Mesendoderm (in vitro differentiated cells): Measurements from ENCODE around the gene BAIAP2. TPM values are rescaled to one million over a fixed set of nuclear protein-coding genes. Genes with fewer than 3 reads are reported as not detected.

Source experiments
- DNase-seq: peaks from one replicate; pipeline ENCODE4 v3.0.0; 2013
- H2AK5ac ChIP-seq: 2 replicates; pipeline ENCODE4 v1.6.1; 2013; ENCODE audit warnings: low read length, inconsistent platforms
- H2BK120ac ChIP-seq: 2 replicates; pipeline ENCODE4 v1.6.1; 2013; ENCODE audit warnings: low read depth, mild to moderate bottlenecking, low read length, moderate library complexity, mixed read lengths
- H2BK15ac ChIP-seq: replicated peaks from 2 replicates; pipeline ENCODE4 v1.6.1; 2013; ENCODE audit warnings: low read depth, mild to moderate bottlenecking, moderate library complexity
- H2BK5ac ChIP-seq: 2 replicates; pipeline ENCODE4 v1.6.1; 2013; ENCODE audit warnings: low read length, inconsistent platforms
- H3K18ac ChIP-seq: 2 replicates; pipeline ENCODE4 v1.6.1; 2013; ENCODE audit warnings: mild to moderate bottlenecking, low read length, mixed read lengths
- H3K23ac ChIP-seq: one replicate; pipeline ENCODE4 v1.6.1; 2013; ENCODE audit warnings: low read length
- H3K27ac ChIP-seq: 2 replicates; pipeline ENCODE4 v1.5.1; 2013; ENCODE audit warnings: low read depth, mild to moderate bottlenecking, inconsistent platforms, low read length, moderate library complexity
- H3K27me3 ChIP-seq: 2 replicates; pipeline ENCODE4 v1.6.1; 2013; ENCODE audit warnings: low read length, control low read depth, mild to moderate bottlenecking, inconsistent platforms; ENCODE audit not compliant: insufficient read depth, poor library complexity
- H3K36me3 ChIP-seq: 2 replicates; pipeline ENCODE4 v1.6.1; 2013; ENCODE audit warnings: low read length, inconsistent platforms; ENCODE audit not compliant: control insufficient read depth, insufficient read depth
- H3K4ac ChIP-seq: one replicate; pipeline ENCODE4 v1.6.1; 2013; ENCODE audit warnings: low read depth, mild to moderate bottlenecking, low read length, moderate library complexity
- H3K4me1 ChIP-seq: 2 replicates; pipeline ENCODE4 v1.6.1; 2013; ENCODE audit warnings: low read depth, low read length, inconsistent platforms; ENCODE audit not compliant: control insufficient read depth
- H3K4me2 ChIP-seq: 2 replicates; pipeline ENCODE4 v1.6.1; 2013; ENCODE audit warnings: low read length
- H3K4me3 ChIP-seq: 2 replicates; pipeline ENCODE4 v1.5.1; 2013; ENCODE audit warnings: mild to moderate bottlenecking, low read length
- H3K56ac ChIP-seq: one replicate; pipeline ENCODE4 v1.6.1; 2013; ENCODE audit warnings: low read length
- H3K79me1 ChIP-seq: 2 replicates; pipeline ENCODE4 v1.6.1; 2013; ENCODE audit warnings: low read length, inconsistent platforms
- H3K79me2 ChIP-seq: 2 replicates; pipeline ENCODE4 v1.6.1; 2013; ENCODE audit warnings: mild to moderate bottlenecking, low read length; ENCODE audit not compliant: control insufficient read depth, insufficient read depth
- H3K9ac ChIP-seq: 2 replicates; pipeline ENCODE4 v1.6.1; 2013; ENCODE audit warnings: low read length, inconsistent platforms
- H4K5ac ChIP-seq: one replicate; pipeline ENCODE4 v1.6.1; 2013; ENCODE audit warnings: low read length
- H4K8ac ChIP-seq: one replicate; pipeline ENCODE4 v1.6.1; 2013; ENCODE audit warnings: low read depth, mild to moderate bottlenecking, control low read depth, low read length, moderate library complexity
- WGBS: extraction: QIAGEN DNeasy Blood & Tissue Kit; methylation state at CpG from one replicate; pipeline ENCODE4 v1.1.7; 2013; ENCODE audit warnings: low lambda C conversion rate, missing lambda C conversion rate; ENCODE audit not compliant: insufficient coverage; ENCODE audit errors: extremely low coverage; 5-methylcytosine and 5-hydroxymethylcytosine counted together
- polyA plus RNA-seq, 2 experiments: library from polyadenylated mRNA; stranded (reverse); fragments of 200-250 nt; gene quantifications; one replicate each; pipeline ENCODE4 v1.2.3, GENCODE V29; 2013

Gene BAIAP2, protein sequence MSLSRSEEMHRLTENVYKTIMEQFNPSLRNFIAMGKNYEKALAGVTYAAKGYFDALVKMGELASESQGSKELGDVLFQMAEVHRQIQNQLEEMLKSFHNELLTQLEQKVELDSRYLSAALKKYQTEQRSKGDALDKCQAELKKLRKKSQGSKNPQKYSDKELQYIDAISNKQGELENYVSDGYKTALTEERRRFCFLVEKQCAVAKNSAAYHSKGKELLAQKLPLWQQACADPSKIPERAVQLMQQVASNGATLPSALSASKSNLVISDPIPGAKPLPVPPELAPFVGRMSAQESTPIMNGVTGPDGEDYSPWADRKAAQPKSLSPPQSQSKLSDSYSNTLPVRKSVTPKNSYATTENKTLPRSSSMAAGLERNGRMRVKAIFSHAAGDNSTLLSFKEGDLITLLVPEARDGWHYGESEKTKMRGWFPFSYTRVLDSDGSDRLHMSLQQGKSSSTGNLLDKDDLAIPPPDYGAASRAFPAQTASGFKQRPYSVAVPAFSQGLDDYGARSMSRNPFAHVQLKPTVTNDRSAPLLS
- 12.3 TPM for polyA plus RNA-seq (2013, experiment 1 of 2)
- polyA plus RNA-seq (2013, experiment 2 of 2) = 11.6 TPM

DNA sequence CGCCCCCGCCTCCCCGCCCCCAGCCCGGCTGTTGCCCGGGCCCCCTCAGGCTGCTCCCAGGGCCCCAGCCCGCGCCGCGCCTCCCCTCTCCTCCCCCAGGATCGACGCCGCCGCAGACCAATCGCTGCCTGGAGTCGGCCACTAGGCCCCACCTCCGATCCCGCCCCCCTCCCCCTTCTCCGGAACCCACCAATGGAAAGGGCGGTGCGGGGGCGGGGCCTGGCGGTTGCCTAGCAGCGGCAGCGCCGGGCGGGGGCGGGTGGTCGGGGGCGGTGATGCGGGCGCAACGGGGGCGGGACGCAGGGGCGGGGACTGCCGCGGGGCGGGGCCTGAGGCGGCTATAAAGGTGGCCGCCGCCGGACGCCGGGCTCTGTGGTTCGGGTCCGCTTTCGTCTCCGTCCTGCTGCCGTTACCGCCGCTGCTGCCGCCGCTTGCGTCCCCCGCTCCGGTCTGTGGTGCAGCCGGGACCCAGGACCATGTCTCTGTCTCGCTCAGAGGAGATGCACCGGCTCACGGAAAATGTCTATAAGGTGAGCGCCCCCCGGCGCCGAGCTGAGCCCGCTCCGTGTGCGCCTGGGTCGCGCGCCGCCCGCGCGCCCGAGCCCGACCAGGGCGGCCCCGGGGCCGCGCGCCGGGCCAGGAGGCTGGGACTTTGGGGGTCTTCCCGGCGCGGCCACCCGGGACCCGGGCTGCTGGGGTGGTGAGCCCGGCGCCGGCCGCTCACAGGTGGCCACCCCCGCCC, at the start of gene BAIAP2:
TSS of gene BAIAP2 (plus strand) at position 373 of the 742 bp plus-strand sequence. CDS start at position 477, 104 bp downstream.
- no peak within 1 kb of the TSS for H3K4ac ChIP-seq
- no CpG with 5 or more reads among the region's 92 CpGs for WGBS
- peak within 1 kb of the TSS; percentile 89 for H3K56ac ChIP-seq
- no peak within 1 kb of the TSS for H4K5ac ChIP-seq
- H3K4me3 ChIP-seq = peak within 1 kb of the TSS; percentile 82
- H3K4me1 ChIP-seq = no peaks in the 10 kb centered on the region
- no peaks in the 10 kb centered on the region for H3K27me3 ChIP-seq
- no peak within 1 kb of the TSS for H3K23ac ChIP-seq
- H3K9ac ChIP-seq = peak within 1 kb of the TSS; percentile 77
- H3K27ac ChIP-seq = no peak within 1 kb of the TSS
- no peak within 1 kb of the TSS for H4K8ac ChIP-seq
- H3K79me2 ChIP-seq = no peaks in the 10 kb centered on the region
- DNase-seq = peak; percentile 96
- no peak within 1 kb of the TSS for H2AK5ac ChIP-seq
- H3K36me3 ChIP-seq = no peaks in the 10 kb centered on the region
- H2BK120ac ChIP-seq = no peak within 1 kb of the TSS
- H3K18ac ChIP-seq = peak within 1 kb of the TSS; percentile 45
- H2BK15ac ChIP-seq = no peak within 1 kb of the TSS
- peaks cover 9% of the 10 kb centered on the region for H3K79me1 ChIP-seq
- peak within 1 kb of the TSS; percentile 64 for H3K4me2 ChIP-seq
- H2BK5ac ChIP-seq = no peak within 1 kb of the TSS

DNA sequence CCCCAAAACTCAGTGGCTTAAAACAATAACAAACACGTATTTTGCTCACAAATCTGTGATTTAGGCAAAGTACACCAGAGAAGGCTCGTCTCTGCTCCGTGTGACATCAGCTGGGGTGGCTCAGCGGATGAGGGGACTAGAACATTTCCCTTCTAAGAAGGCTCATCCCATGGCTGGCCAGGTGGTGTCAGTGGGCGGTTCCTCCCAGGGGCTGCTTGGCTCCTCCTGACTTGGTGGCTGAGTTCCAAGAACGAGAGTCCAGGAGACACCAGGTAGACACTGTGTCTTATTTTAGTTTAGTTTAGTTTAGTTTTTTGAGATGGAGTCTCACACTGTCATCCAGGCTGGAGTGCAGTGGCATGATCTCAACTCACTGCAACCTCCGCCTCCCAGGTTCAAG, 48.9 kb upstream of the BAIAP2 start:
- Histone ChIP-seq H3K4me2 (no peak overlapping the region), H2BK5ac (no peak overlapping the region), H3K56ac (no peak overlapping the region), H3K79me2 (no peaks in the 10 kb centered on the region), H3K79me1 (no peaks in the 10 kb centered on the region), H3K9ac (no peak overlapping the region), H2BK15ac (no peak overlapping the region), H3K18ac (no peak overlapping the region), H3K4me1 (no peaks in the 10 kb centered on the region), H3K36me3 (no peaks in the 10 kb centered on the region), H3K27me3 (no peaks in the 10 kb centered on the region), H4K5ac (no peak overlapping the region), H3K4me3 (no peak overlapping the region), H4K8ac (no peak overlapping the region), H3K4ac (no peak overlapping the region), H2AK5ac (no peak overlapping the region), H3K23ac (no peak overlapping the region), H3K27ac (no peak overlapping the region), H2BK120ac (no peak overlapping the region)
- WGBS = no CpG with 5 or more reads among the region's 7 CpGs
- DNase-seq = no peak

DNA sequence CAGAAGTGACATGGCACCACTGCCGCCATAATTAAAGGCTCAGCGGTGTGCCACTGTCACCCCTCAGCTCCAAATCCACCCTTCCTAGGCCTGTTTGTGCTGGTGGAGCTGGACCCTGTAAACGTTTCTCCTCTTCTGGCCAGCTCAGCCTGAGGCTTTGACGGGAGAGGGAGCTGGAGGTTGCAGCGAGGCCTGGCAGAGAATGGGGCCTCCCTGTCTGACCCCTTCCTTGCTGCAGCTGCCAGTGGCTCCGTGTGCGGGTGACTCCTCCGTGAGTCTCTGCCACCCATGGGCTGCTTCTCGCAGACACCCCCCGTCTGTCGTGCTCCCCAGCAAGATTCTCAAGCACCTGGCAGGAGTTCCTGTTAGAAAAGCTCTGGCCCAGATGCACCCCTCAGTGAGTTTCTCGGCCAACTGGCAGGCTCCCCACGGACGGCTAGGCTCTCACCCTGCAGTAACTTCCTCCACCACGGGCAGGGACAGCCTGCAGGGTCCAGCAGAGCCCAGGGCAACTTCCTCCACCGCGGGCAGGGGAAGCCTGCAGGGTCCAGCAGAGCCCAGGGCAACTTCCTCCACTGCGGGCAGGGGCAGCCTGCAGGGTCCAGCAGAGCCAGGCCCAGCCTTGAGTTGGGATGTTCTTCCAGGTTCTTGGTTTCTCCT, 48.0 kb upstream of the BAIAP2 start:
- Histone ChIP-seq H3K79me2 (no peaks in the 10 kb centered on the region), H3K79me1 (no peaks in the 10 kb centered on the region), H3K4me2 (no peak overlapping the region), H4K5ac (no peak overlapping the region), H3K4me3 (no peak overlapping the region), H2BK15ac (no peak overlapping the region), H2AK5ac (no peak overlapping the region), H3K27ac (no peak overlapping the region), H3K4me1 (no peaks in the 10 kb centered on the region), H2BK120ac (no peak overlapping the region), H3K27me3 (no peaks in the 10 kb centered on the region), H2BK5ac (no peak overlapping the region), H3K9ac (no peak overlapping the region), H3K4ac (no peak overlapping the region), H3K18ac (no peak overlapping the region), H3K56ac (no peak overlapping the region), H3K36me3 (no peaks in the 10 kb centered on the region), H3K23ac (no peak overlapping the region), H4K8ac (no peak overlapping the region)
- DNase-seq = no peak
- WGBS = no CpG with 5 or more reads among the region's 18 CpGs

DNA sequence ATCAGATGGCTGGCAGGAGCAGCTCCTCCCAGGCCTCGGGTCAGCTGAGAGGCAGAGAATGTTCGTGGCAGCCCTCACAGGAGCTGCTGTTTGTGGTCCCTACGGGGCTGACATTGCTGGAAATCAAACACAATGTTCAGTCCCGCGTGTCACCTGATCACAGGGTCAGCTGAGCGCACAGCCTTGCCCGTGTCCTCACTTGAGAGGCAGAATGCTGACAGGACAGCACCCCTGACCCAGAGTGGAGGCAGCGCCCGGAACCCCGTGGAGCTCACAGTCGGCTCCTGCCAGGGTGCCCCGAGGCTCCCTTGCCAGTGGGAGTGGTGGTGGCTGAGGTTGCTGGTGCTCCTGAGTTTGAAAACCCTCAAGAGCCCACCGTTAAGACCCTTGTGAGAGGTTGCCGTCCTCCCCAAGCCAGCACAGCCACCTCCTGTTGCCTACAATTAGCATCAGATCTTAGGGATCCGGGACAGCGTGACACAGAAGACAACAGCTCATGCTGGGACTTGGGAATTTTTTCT, 47.0 kb upstream of the BAIAP2 start:
- H3K56ac ChIP-seq = peak overlapping the region; percentile 30
- H2BK5ac ChIP-seq = no peak overlapping the region
- WGBS = no CpG with 5 or more reads among the region's 16 CpGs
- no peak overlapping the region for H2BK15ac ChIP-seq
- H3K4me2 ChIP-seq = no peak overlapping the region
- no peaks in the 10 kb centered on the region for H3K79me2 ChIP-seq
- no peak for DNase-seq
- no peak overlapping the region for H4K8ac ChIP-seq
- H3K27me3 ChIP-seq = no peaks in the 10 kb centered on the region
- H3K27ac ChIP-seq = no peak overlapping the region
- no peak overlapping the region for H2AK5ac ChIP-seq
- H3K36me3 ChIP-seq = no peaks in the 10 kb centered on the region
- H3K4me3 ChIP-seq = no peak overlapping the region
- no peaks in the 10 kb centered on the region for H3K4me1 ChIP-seq
- no peaks in the 10 kb centered on the region for H3K79me1 ChIP-seq
- no peak overlapping the region for H3K23ac ChIP-seq
- no peak overlapping the region for H3K9ac ChIP-seq
- no peak overlapping the region for H3K4ac ChIP-seq
- H4K5ac ChIP-seq = no peak overlapping the region
- H3K18ac ChIP-seq = no peak overlapping the region
- no peak overlapping the region for H2BK120ac ChIP-seq

DNA sequence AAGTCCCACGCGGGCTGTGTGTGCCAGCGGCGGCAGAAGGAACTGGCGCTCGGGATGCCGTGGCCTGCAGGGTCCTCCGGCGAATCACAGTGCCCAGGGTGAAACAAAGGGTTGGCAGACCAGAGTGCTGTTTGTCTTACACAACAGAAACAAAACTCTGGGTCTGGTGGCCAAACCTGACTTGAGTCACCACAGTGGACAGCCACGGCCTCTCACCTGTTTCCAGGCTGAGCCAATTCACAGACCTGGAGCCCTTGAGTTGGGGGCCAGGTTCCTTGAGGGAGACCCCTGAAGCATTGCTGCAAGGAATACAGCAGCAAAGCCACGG, 45.4 kb upstream of the BAIAP2 start:
- Histone ChIP-seq H3K27ac (no peak overlapping the region), H3K56ac (no peak overlapping the region), H4K8ac (no peak overlapping the region), H3K4me3 (no peak overlapping the region), H3K79me1 (no peaks in the 10 kb centered on the region), H2BK15ac (no peak overlapping the region), H2AK5ac (no peak overlapping the region), H3K36me3 (no peaks in the 10 kb centered on the region), H2BK5ac (no peak overlapping the region), H3K79me2 (no peaks in the 10 kb centered on the region), H3K4me2 (no peak overlapping the region), H3K4ac (no peak overlapping the region), H3K9ac (no peak overlapping the region), H3K18ac (no peak overlapping the region), H3K4me1 (no peaks in the 10 kb centered on the region), H2BK120ac (no peak overlapping the region), H4K5ac (no peak overlapping the region), H3K27me3 (no peaks in the 10 kb centered on the region), H3K23ac (no peak overlapping the region)
- WGBS = no CpG with 5 or more reads among the region's 11 CpGs
- no peak for DNase-seq
